GM21825 (cell line): ENCODE measurements around the gene AP3D1.
A peak's percentile ranks its signal among the peaks of the same experiment; 100 is the strongest.

Source experiments
- ATAC-seq: cut with Tn5 transposase; IDR thresholded peaks from one replicate; pipeline ENCODE4 v1.9.1; 2021; ENCODE audit warnings: mild to moderate bottlenecking, moderate library complexity; ENCODE audit not compliant: unreplicated experiment

AP3D1 gene

DNA sequence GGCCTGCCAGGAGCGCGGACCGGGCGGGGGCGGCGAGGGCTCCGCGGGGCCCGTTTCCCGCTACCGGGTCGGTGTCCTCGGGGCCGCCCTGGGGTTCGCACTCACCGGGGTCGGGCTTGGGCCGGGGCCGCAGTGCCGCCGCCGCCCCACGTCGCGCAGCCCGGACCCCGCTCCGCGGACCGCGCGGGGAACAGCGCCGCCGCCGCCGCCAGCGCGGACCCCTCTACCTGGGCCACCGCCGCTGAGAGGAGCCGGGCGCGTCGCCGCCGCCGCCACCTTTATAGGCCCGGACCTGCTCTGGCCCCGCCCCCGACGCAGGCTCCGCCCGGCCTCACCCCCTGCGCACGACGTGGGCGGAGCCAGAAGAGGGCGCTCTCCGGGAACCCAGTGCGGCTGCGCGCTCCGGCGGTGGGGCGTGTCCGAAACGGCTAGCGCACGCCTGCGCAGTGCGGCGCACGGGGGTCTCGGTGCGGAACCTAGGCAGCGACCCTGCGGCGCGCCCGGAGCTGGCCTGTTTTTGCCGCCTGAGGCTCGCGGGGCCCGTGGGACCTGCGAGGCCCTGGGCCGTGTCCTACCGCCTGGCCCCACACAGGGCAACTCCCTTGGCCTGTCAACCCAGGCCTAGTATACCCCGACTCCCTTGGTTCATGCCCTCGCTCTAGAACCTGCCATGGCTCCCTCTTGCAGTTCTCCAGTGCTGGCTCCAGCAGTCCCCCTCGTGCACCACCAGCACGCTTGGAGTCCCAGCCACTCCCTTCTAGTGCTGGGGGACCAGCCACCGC lies 100.2 kb downstream of the AP3D1 start, which contains the start of gene MKNK2:
MKNK2 (minus strand) TSS at position 254 of the 782 bp plus-strand sequence. CDS start 393 bp downstream, outside the sequence.
- peak; percentile 38 for ATAC-seq
